Nephron progenitor cell (in vitro differentiated cells): ENCODE data around the gene CORT.
A peak's percentile ranks its signal among the peaks of the same experiment; 100 is the strongest.

Experiments
- DNase-seq: peaks from one replicate; pipeline ENCODE4 v3.0.0; 2021
- H3K27ac Mint-ChIP-seq: 2 replicates; pipeline ENCODE4 v1.8.0; 2021; ENCODE audit warnings: mild to moderate bottlenecking, moderate library complexity, mixed read lengths
- H3K27me3 Mint-ChIP-seq: 2 replicates; pipeline ENCODE4 v1.8.0; 2021; ENCODE audit warnings: mild to moderate bottlenecking, low read depth, mixed read lengths; ENCODE audit not compliant: poor library complexity
- H3K36me3 Mint-ChIP-seq: 2 replicates; pipeline ENCODE4 v1.8.0; 2021; ENCODE audit warnings: low read depth, mixed read lengths
- H3K4me1 Mint-ChIP-seq: 2 replicates; pipeline ENCODE4 v1.8.0; 2021; ENCODE audit warnings: mixed read lengths
- H3K4me3 Mint-ChIP-seq: 2 replicates; pipeline ENCODE4 v1.8.0; 2021; ENCODE audit warnings: mild to moderate bottlenecking, moderate library complexity, mixed read lengths
- H3K9me3 Mint-ChIP-seq: 2 replicates; pipeline ENCODE4 v1.8.0; 2021; ENCODE audit warnings: mild to moderate bottlenecking, moderate library complexity, mixed read lengths
- TF ChIP-seq, protein P1 (sequence below): fragments of 200-600 bp; sonication (generic); IDR thresholded peaks from 2 replicates; pipeline ENCODE4 v1.5.0; 2021; ENCODE audit warnings: antibody characterized with exemption

The CORT gene

DNA sequence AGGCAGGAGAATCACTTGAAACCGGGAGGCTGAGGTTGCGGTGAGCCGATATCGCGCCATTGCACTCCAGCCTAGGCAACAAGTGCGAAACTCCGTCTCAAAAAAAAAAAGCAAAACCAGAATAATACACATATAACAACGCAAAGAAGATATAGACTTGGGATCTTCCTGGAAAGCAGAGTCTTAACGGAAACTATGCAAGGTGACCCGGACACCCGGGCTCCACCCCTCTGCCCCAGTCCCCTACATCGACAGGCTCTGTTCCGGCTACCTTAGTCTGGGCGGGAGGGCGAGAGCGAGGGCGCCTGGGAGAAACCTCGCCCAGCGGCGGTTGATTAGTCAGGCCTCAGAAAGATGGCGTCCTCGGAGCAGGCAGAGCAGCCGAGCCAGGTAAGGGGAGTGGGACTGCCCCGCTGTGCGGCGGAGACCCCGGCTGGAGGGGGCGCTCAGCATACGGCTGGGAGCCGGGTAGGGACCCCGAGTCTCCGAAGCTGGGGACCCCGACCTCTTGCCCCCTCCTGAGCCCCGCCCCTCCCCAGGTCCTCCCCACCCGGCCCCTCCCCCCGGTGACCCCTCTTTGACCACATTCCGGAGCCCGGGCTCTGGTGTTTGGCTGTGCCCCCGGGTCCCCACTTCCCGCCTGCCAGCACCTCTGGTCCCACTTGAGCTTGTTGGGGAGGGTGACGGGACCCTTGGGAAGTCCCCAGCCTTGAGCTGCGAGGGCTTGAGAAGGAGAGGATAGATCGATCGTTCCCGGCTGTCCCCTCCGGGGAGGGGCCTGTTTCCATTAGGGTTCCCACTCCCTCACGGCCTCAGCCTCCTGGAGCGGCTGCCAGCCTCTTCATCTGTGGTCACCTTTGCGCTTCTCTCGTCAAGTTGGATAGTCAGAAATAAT lies 25.0 kb downstream of the CORT start, which contains the start of gene PEX14:
Gene PEX14 (plus strand): TSS at position 338 of the 895 bp plus-strand sequence. CDS start 17 bp downstream, at position 355.
- H3K27ac Mint-ChIP-seq = peak within 1 kb of the TSS; percentile 91
- H3K27me3 Mint-ChIP-seq = no peaks in the 10 kb centered on the region
- H3K9me3 Mint-ChIP-seq = no peaks in the 10 kb centered on the region
- peaks cover 42% of the 10 kb centered on the region for H3K4me1 Mint-ChIP-seq
- peaks cover 5% of the 10 kb centered on the region for H3K36me3 Mint-ChIP-seq
- DNase-seq = peak; percentile 84
- TF ChIP-seq, protein P1, sequence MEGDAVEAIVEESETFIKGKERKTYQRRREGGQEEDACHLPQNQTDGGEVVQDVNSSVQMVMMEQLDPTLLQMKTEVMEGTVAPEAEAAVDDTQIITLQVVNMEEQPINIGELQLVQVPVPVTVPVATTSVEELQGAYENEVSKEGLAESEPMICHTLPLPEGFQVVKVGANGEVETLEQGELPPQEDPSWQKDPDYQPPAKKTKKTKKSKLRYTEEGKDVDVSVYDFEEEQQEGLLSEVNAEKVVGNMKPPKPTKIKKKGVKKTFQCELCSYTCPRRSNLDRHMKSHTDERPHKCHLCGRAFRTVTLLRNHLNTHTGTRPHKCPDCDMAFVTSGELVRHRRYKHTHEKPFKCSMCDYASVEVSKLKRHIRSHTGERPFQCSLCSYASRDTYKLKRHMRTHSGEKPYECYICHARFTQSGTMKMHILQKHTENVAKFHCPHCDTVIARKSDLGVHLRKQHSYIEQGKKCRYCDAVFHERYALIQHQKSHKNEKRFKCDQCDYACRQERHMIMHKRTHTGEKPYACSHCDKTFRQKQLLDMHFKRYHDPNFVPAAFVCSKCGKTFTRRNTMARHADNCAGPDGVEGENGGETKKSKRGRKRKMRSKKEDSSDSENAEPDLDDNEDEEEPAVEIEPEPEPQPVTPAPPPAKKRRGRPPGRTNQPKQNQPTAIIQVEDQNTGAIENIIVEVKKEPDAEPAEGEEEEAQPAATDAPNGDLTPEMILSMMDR = no peak
- peak within 1 kb of the TSS; percentile 93 for H3K4me3 Mint-ChIP-seq

DNA sequence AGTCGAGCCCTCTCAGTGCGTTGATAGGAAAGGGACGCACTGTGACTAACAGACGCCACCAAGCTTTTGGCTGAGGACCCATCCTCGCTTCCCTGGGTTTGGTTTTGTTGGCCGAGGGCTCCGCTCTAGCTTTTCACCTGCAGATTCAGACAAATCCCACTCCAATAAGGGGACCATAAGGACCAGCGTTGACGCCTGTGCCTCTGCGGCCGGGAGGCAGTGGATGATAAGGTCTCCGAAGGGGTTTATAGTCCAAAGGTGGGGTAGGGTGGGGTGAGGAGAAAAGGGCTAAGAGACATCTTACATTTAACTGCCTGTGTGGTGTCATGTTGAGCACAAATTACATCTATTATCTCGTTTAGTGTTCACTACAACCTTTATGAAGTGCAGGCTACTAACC lies 25.7 kb downstream of the CORT start:
- TF ChIP-seq, protein P1 = no peak

DNA sequence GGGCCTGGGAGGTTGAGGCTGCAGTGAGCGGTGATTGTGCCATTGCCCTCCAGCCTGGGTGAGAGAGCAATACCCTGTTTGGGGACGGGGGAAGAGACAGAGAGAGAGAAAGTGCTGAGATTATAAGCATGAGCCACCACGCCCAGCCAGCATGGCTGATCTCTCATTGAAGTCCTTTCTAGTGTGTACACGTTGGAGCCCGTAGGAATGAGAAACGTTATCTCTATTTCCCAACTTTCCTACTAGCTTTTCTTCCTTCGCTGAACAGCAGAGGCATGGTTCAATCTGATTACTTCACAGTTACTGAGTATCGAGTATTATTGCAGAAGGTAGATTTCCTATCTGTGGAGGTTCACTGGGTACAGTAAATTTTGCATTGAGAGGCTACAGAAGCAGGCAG lies 29.5 kb downstream of the CORT start:
- no peaks in the 10 kb centered on the region for H3K9me3 Mint-ChIP-seq

More for the DNA sequence above, 25.7 kb downstream of the CORT start:
- Mint-ChIP-seq H3K27ac (peak overlapping the region; percentile 91), H3K27me3 (no peaks in the 10 kb centered on the region), H3K9me3 (no peaks in the 10 kb centered on the region), H3K4me1 (peaks cover 42% of the 10 kb centered on the region), H3K4me3 (peak overlapping the region; percentile 93), H3K36me3 (peaks cover 5% of the 10 kb centered on the region)
- DNase-seq = no peak

DNA sequence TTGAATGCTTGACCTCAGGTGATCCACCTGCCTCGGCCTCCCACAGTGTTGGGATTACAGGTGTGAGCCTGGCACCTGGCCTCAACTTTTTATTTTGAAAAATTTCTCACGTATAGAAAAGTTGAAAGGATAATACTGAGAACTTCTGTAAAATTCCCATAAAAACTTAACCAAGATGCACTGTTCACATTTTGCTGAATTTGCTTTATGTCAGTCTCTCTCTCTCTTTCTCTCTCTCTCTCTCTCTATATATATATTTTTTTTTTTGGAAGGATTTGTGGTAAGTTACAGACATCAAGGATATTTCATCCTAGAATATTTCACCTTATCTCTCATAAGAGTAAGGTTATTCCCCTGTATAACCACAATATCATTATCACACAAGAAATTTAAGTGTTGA lies 30.8 kb downstream of the CORT start:
- DNase-seq = no peak
- Mint-ChIP-seq H3K27me3 (no peaks in the 10 kb centered on the region), H3K36me3 (peaks cover 22% of the 10 kb centered on the region), H3K4me1 (peaks cover 16% of the 10 kb centered on the region), H3K27ac (no peak overlapping the region), H3K9me3 (peaks cover 5% of the 10 kb centered on the region), H3K4me3 (no peak overlapping the region)
- TF ChIP-seq, protein P1 = no peak

More for the DNA sequence above, 29.5 kb downstream of the CORT start:
- no peaks in the 10 kb centered on the region for H3K27me3 Mint-ChIP-seq
- no peak for DNase-seq
- peak overlapping the region; percentile 82 for H3K27ac Mint-ChIP-seq
- peaks cover 12% of the 10 kb centered on the region for H3K36me3 Mint-ChIP-seq
- no peak overlapping the region for H3K4me3 Mint-ChIP-seq
- peaks cover 18% of the 10 kb centered on the region for H3K4me1 Mint-ChIP-seq
- TF ChIP-seq, protein P1 = no peak

DNA sequence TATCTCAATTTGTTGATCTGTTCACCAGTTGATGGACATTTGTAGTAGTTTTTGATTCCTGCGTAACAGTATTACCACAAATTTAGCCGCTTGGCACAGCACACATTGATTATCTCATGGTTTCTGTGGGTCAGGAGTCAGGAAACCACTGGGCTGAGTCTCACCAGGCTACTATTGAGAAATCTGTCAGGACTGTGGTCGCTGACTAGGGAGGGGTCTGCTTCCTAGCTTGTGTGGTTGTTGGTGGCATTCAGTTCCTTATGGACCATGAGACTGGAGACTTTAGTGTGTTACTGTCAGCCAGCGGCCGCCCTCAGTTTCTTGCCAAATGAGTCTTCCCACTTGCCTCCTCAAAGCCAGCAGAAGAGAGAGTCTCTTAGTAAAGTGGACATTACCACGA lies 34.7 kb downstream of the CORT start:
- DNase-seq = no peak
- TF ChIP-seq, protein P1 = no peak
- peaks cover 38% of the 10 kb centered on the region for H3K36me3 Mint-ChIP-seq
- peaks cover 13% of the 10 kb centered on the region for H3K9me3 Mint-ChIP-seq
- H3K4me3 Mint-ChIP-seq = no peak overlapping the region
- H3K27me3 Mint-ChIP-seq = no peaks in the 10 kb centered on the region
- peaks cover 15% of the 10 kb centered on the region for H3K4me1 Mint-ChIP-seq
- H3K27ac Mint-ChIP-seq = no peak overlapping the region
